HCT116 (cell line): ENCODE measurements around the gene SPTBN1. TPM values are rescaled to one million over a fixed set of nuclear protein-coding genes. Genes with fewer than 3 reads are reported as not detected.

Experiments
- ATAC-seq: fragments of 200-7000 bp; cut with Tn5 transposase; 2 replicates; pipeline ENCODE4 v1.9.1; 2020; ENCODE audit warnings: mild to moderate bottlenecking, moderate library complexity
- BruUV-seq: library from RNA; stranded (reverse); fragments of 400-500 nt; replicated peaks from 2 replicates; lab custom pipeline; 2021; lab: Mats Ljungman, UMichigan
- CTCF ChIA-PET: fragments of 300-600 bp; sonication (Branson Sonifier 250); formaldehyde crosslinking; loops from one replicate; lab custom pipeline; 2021; ENCODE audit warnings: antibody characterized with exemption; lab: Charles Lee
- POLR2A ChIA-PET: fragments of 300-600, 350-600 bp; sonication (Branson Sonifier 250); formaldehyde crosslinking; loops from one replicate; lab custom pipeline; 2021; ENCODE audit warnings: antibody characterized with exemption; lab: Charles Lee
- RAD21 ChIA-PET, 2 experiments: fragments of 300-600 bp; sonication (Branson Sonifier 250); formaldehyde crosslinking; loops; one replicate each; lab custom pipeline; 2023; ENCODE audit warnings: low total read pairs in 2 of 2; ENCODE audit not compliant: uncharacterized antibody in 2 of 2, unreplicated experiment in 2 of 2, low non-redundant PET in 1 of 2; lab: Charles Lee
- DNase-seq: peaks from one replicate; pipeline ENCODE4 v3.0.0-alpha.2; 2010; ENCODE audit warnings: low read depth, low spot score
- H2AFZ ChIP-seq: fragments of 200-600 bp; shearing (Covaris generic), sonication (generic); 2 replicates; pipeline ENCODE4 v1.6.1; 2017; ENCODE audit warnings: low read depth, mixed run types, mixed read lengths, antibody characterized with exemption, low read length; ENCODE audit not compliant: poor library complexity, severe bottlenecking
- H3K27ac ChIP-seq: 2 replicates; pipeline ENCODE4 v1.5.1; 2012; ENCODE audit warnings: low read depth, low read length
- H3K27me3 ChIP-seq: fragments of 200-600 bp; sonication (generic); 2 replicates; pipeline ENCODE4 v1.6.1; 2016; ENCODE audit warnings: mixed run types, low read length, mixed read lengths; ENCODE audit not compliant: insufficient read depth
- H3K36me3 ChIP-seq, 2 experiments: fragments of 200-500 bp in 1 of 2; fragments of 200-600 bp in 1 of 2; sonication (Bioruptor generic) in 1 of 2; sonication (generic) in 1 of 2; 2 replicates each; pipeline versions ENCODE4 v1.5.1 to v1.6.1; 2014 to 2016; ENCODE audit warnings: low read length in 2 of 2, inconsistent platforms in 1 of 2, mixed read lengths in 1 of 2, mixed run types in 1 of 2; ENCODE audit not compliant: insufficient read depth in 2 of 2, control insufficient read depth in 1 of 2
- H3K4me1 ChIP-seq, 2 experiments: fragments of 200-600 bp in 1 of 2; sonication (generic) in 1 of 2; 2 replicates each; pipeline versions ENCODE4 v1.5.1 to v1.6.1; 2012 to 2017; ENCODE audit warnings: low read length in 2 of 2, inconsistent platforms in 1 of 2, mild to moderate bottlenecking in 1 of 2, mixed read lengths in 1 of 2, mixed run types in 1 of 2, moderate library complexity in 1 of 2; ENCODE audit not compliant: insufficient read depth in 2 of 2, control insufficient read depth in 1 of 2
- H3K4me2 ChIP-seq: fragments of 200-600 bp; sonication (generic); 2 replicates; pipeline ENCODE4 v1.6.1; 2017; ENCODE audit warnings: mixed run types, low read length, mixed read lengths
- H3K4me3 ChIP-seq, 2 experiments: fragments of 200-600 bp in 1 of 2; sonication (generic) in 1 of 2; replicated peaks in 1 of 2; 2 replicates each; pipeline ENCODE4 v1.5.1; 2011 to 2016; ENCODE audit warnings: low read length in 2 of 2, control low read depth in 1 of 2, low read depth in 1 of 2, mild to moderate bottlenecking in 1 of 2, mixed read lengths in 1 of 2, mixed run types in 1 of 2
- H3K79me2 ChIP-seq: fragments of 200-600 bp; sonication (generic); 2 replicates; pipeline ENCODE4 v1.6.1; 2017; ENCODE audit warnings: mild to moderate bottlenecking, mixed run types, low read length, moderate library complexity, mixed read lengths; ENCODE audit not compliant: insufficient read depth
- H3K9ac ChIP-seq: fragments of 200-600 bp; sonication (generic); 2 replicates; pipeline ENCODE4 v1.6.1; 2016; ENCODE audit warnings: low read length, mixed read lengths
- H3K9me2 ChIP-seq: fragments of 200-600 bp; sonication (generic), shearing (Covaris generic); 2 replicates; pipeline ENCODE4 v1.6.1; 2017; ENCODE audit warnings: mixed run types, mild to moderate bottlenecking, moderate library complexity; ENCODE audit not compliant: insufficient read depth
- H3K9me3 ChIP-seq, 2 experiments: fragments of 200-500 bp in 1 of 2; fragments of 200-600 bp in 1 of 2; sonication (Bioruptor generic) in 1 of 2; sonication (generic) in 1 of 2; 2 replicates each; pipeline ENCODE4 v1.6.1; 2014 to 2017; ENCODE audit warnings: low read length in 2 of 2, mixed read lengths in 2 of 2, inconsistent platforms in 1 of 2, low read depth in 1 of 2, mild to moderate bottlenecking in 1 of 2, mixed run types in 1 of 2, moderate library complexity in 1 of 2; ENCODE audit not compliant: control insufficient read depth in 1 of 2, insufficient read depth in 1 of 2
- H4K20me1 ChIP-seq: fragments of 200-600 bp; sonication (generic), shearing (Covaris generic); 2 replicates; pipeline ENCODE4 v1.6.1; 2017; ENCODE audit warnings: mixed run types, mild to moderate bottlenecking, moderate library complexity; ENCODE audit not compliant: insufficient read depth
- ATF3 ChIP-seq: IDR thresholded peaks from 2 replicates; pipeline ENCODE4 v1.6.1; 2012
- CBX3 ChIP-seq: IDR thresholded peaks from 2 replicates; pipeline ENCODE4 v1.6.1; 2012; ENCODE audit warnings: low read depth
- ELF1 ChIP-seq: IDR thresholded peaks from 2 replicates; pipeline ENCODE4 v1.6.1; 2012; ENCODE audit warnings: low read depth, borderline replicate concordance
- EZH2phosphoT487 ChIP-seq: fragments of 200-600 bp; IDR thresholded peaks from 2 replicates; pipeline ENCODE4 v1.6.1; 2018; ENCODE audit warnings: antibody characterized with exemption, borderline replicate concordance
- MAX ChIP-seq: IDR thresholded peaks from 2 replicates; pipeline ENCODE4 v1.6.1; 2012
- RAD21 ChIP-seq: IDR thresholded peaks from 2 replicates; pipeline ENCODE4 v1.6.1; 2012; ENCODE audit warnings: low read depth, mild to moderate bottlenecking
- REST ChIP-seq: IDR thresholded peaks from 2 replicates; pipeline ENCODE4 v1.6.1; 2012; ENCODE audit warnings: low read depth
- SIN3A ChIP-seq: IDR thresholded peaks from 2 replicates; pipeline ENCODE4 v1.6.1; 2012; ENCODE audit warnings: low read depth
- SP1 ChIP-seq: IDR thresholded peaks from 2 replicates; pipeline ENCODE4 v1.6.1; 2012; ENCODE audit warnings: low read depth
- TCF7L2 ChIP-seq: IDR thresholded peaks from 2 replicates; pipeline ENCODE4 v1.7.0; 2011; ENCODE audit warnings: borderline replicate concordance, inconsistent platforms; ENCODE audit not compliant: insufficient read depth, insufficient read length; ENCODE audit errors: extremely low read depth
- ZBTB33 ChIP-seq: IDR thresholded peaks from 2 replicates; pipeline ENCODE4 v1.6.1; 2011; ENCODE audit warnings: mild to moderate bottlenecking, low read length, moderate library complexity; ENCODE audit not compliant: insufficient replicate concordance; ENCODE audit errors: extremely low read depth
- ZFX ChIP-seq: fragments of 450-650 bp; IDR thresholded peaks from 2 replicates; pipeline ENCODE4 v1.6.1; 2017
- ZNF274 ChIP-seq: fragments of 200-500 bp; sonication (Bioruptor generic); IDR thresholded peaks from 2 replicates; pipeline ENCODE4 v1.6.1; 2014; ENCODE audit warnings: mild to moderate bottlenecking, low read depth, low read length, inconsistent platforms
- intact Hi-C: fragments of 100-400 bp; cut with micrococcal nuclease; formaldehyde crosslinking; loops from 2 replicates; pipeline ENCODE4 v1.10.0; 2022
- total RNA-seq: library from RNA; stranded (reverse); gene quantifications from one replicate; pipeline ENCODE4 v1.2.1, GENCODE V29; 2021; ENCODE audit not compliant: unreplicated experiment

The SPTBN1 gene
- total RNA-seq, 1 experiment from 2014 or later: 84.4 TPM

- Histone ChIP-seq H4K20me1 (0 out of 2 replicates have a peak, but pooled peaks cover 4% of the 10 kb centered on the region), H2AFZ (no peak overlapping the region), H3K4me3 (no peak overlapping the region), H3K36me3 (no peaks in the 10 kb centered on the region), H3K79me2 (peaks cover 63% of the 10 kb centered on the region), H3K4me1 (no peaks in the 10 kb centered on the region), H3K9ac (no peak overlapping the region), H3K27ac (no peak overlapping the region), H3K9me3 (no peaks in the 10 kb centered on the region), H3K27me3 (no peaks in the 10 kb centered on the region), H3K9me2 (no peaks in the 10 kb centered on the region), H3K4me2 (no peak overlapping the region)
- POLR2A ChIA-PET: no interaction called here
- no TSS peak for BruUV-seq
- RAD21 ChIA-PET: no interaction called here
- intact Hi-C loops: no loop called here
- no peak for DNase-seq
- CTCF ChIA-PET: no interaction called here
- ATAC-seq: no peak
- no peak for TF ChIP-seq CBX3
- no peak for TF ChIP-seq ZBTB33
- TF ChIP-seq ZNF274: no peak
- no peak for TF ChIP-seq SP1
- TF ChIP-seq ELF1: no peak
- TF ChIP-seq REST: no peak
- no peak for TF ChIP-seq MAX
- TF ChIP-seq ATF3: no peak
- no peak for TF ChIP-seq ZFX
- TF ChIP-seq SIN3A: no peak
- TF ChIP-seq RAD21: no peak
- no peak for TF ChIP-seq TCF7L2
- no peak for TF ChIP-seq EZH2phosphoT487
- TF ChIP-seq, all 23 proteins: peak for 0
These were observed 128.5 kb downstream of the SPTBN1 start for GRCh38 chr2:54584598-54584997.
